Dendritic cell treated with granulocyte-macrophage colony-stimulating factor and Interleukin-4, amounts not matched to agents 40 ng/mL and 50 ng/mL, for 4 days (primary cell): ENCODE results near the gene GPR150.
"Not testable (repeated sequence)": the region's sequence is repeated elsewhere in the genome, so short reads cannot be mapped to it uniquely, and the experiment has no call there.

Source experiments
- H3K27ac Mint-ChIP-seq: one replicate; pipeline ENCODE4 v1.8.0; 2022; ENCODE audit warnings: mild to moderate bottlenecking, mixed read lengths
- H3K27me3 Mint-ChIP-seq: one replicate; pipeline ENCODE4 v1.8.0; 2022; ENCODE audit warnings: mild to moderate bottlenecking, mixed read lengths
- H3K36me3 Mint-ChIP-seq: one replicate; pipeline ENCODE4 v1.8.0; 2022; ENCODE audit warnings: low read depth, mixed read lengths
- H3K4me1 Mint-ChIP-seq: one replicate; pipeline ENCODE4 v1.8.0; 2022; ENCODE audit warnings: low read depth, mixed read lengths
- H3K4me3 Mint-ChIP-seq: one replicate; pipeline ENCODE4 v1.8.0; 2022; ENCODE audit warnings: mild to moderate bottlenecking, moderate library complexity, mixed read lengths
- H3K9me3 Mint-ChIP-seq: one replicate; pipeline ENCODE4 v1.8.0; 2022; ENCODE audit warnings: mixed read lengths
- intact Hi-C: fragments of 100-400 bp; cut with micrococcal nuclease; formaldehyde crosslinking; loops from one replicate; pipeline ENCODE4 v1.15.0; 2022

Gene GPR150

GRCh38 chr5:95631255-95631958 is 11.5 kb downstream of the GPR150 start:
- Mint-ChIP-seq H3K9me3 (peaks cover 9% of the 10 kb centered on the region), H3K27ac (no peak overlapping the region), H3K27me3 (no peaks in the 10 kb centered on the region), H3K36me3 (no peaks in the 10 kb centered on the region), H3K4me1 (peaks cover 27% of the 10 kb centered on the region), H3K4me3 (no peak overlapping the region)
- intact Hi-C loops: no loop called here

GRCh38 chr5:95631991-95632675 is 12.2 kb downstream of the GPR150 start:
- Mint-ChIP-seq H3K9me3 (peaks cover 9% of the 10 kb centered on the region), H3K27ac (no peak overlapping the region), H3K27me3 (no peaks in the 10 kb centered on the region), H3K4me3 (no peak overlapping the region), H3K36me3 (no peaks in the 10 kb centered on the region), H3K4me1 (peaks cover 27% of the 10 kb centered on the region)
- intact Hi-C loops: no loop called here

GRCh38 chr5:95632942-95633341 is 13.1 kb downstream of the GPR150 start:
- H3K27me3 Mint-ChIP-seq, H3K27ac Mint-ChIP-seq, H3K4me3 Mint-ChIP-seq, H3K9me3 Mint-ChIP-seq, H3K36me3 Mint-ChIP-seq, intact Hi-C loops: not testable (repeated sequence)
- peaks cover 27% of the 10 kb centered on the region for H3K4me1 Mint-ChIP-seq

- Mint-ChIP-seq H3K9me3 (peaks cover 9% of the 10 kb centered on the region), H3K27ac (no peak overlapping the region)
- intact Hi-C loops: no loop called here
Observed at GRCh38 chr5:95633671-95634070, 13.8 kb downstream of the GPR150 start.

GRCh38 chr5:95634081-95634480 is 14.2 kb downstream of the GPR150 start:
- H3K4me1 Mint-ChIP-seq: peaks cover 16% of the 10 kb centered on the region
- peaks cover 9% of the 10 kb centered on the region for H3K9me3 Mint-ChIP-seq
- H3K27me3 Mint-ChIP-seq: no peaks in the 10 kb centered on the region
- H3K4me3 Mint-ChIP-seq: no peak overlapping the region
- no peaks in the 10 kb centered on the region for H3K36me3 Mint-ChIP-seq
- intact Hi-C loops: no loop called here
- H3K27ac Mint-ChIP-seq: no peak overlapping the region

More at GRCh38 chr5:95633671-95634070, 13.8 kb downstream of the GPR150 start:
- H3K4me3 Mint-ChIP-seq: no peak overlapping the region
- H3K36me3 Mint-ChIP-seq: no peaks in the 10 kb centered on the region
- peaks cover 21% of the 10 kb centered on the region for H3K4me1 Mint-ChIP-seq
- H3K27me3 Mint-ChIP-seq: no peaks in the 10 kb centered on the region

- Mint-ChIP-seq H3K4me3 (no peak overlapping the region), H3K9me3 (no peaks in the 10 kb centered on the region), H3K27ac (no peak overlapping the region), H3K4me1 (no peaks in the 10 kb centered on the region), H3K36me3 (no peaks in the 10 kb centered on the region), H3K27me3 (peaks cover 2% of the 10 kb centered on the region)
- intact Hi-C loops: no loop called here
Observed at GRCh38 chr5:95638632-95639031, 18.7 kb downstream of the GPR150 start.

- Mint-ChIP-seq H3K9me3 (no peaks in the 10 kb centered on the region), H3K36me3 (no peaks in the 10 kb centered on the region), H3K4me3 (no peak overlapping the region), H3K4me1 (peaks cover 6% of the 10 kb centered on the region), H3K27ac (no peak overlapping the region), H3K27me3 (peaks cover 2% of the 10 kb centered on the region)
- intact Hi-C loops: loop anchor here (10.0 kb wide), 2 partner anchors 323 to 963 kb away; partner anchors contain the start of gene ELL2
Observed at GRCh38 chr5:95641741-95642220, 21.9 kb downstream of the GPR150 start.

- Mint-ChIP-seq H3K27me3 (peaks cover 2% of the 10 kb centered on the region), H3K4me1 (peaks cover 6% of the 10 kb centered on the region), H3K27ac (no peak overlapping the region), H3K36me3 (no peaks in the 10 kb centered on the region), H3K9me3 (no peaks in the 10 kb centered on the region), H3K4me3 (no peak overlapping the region)
- intact Hi-C loops: loop anchor here (10.0 kb wide), 2 partner anchors 322 to 962 kb away; partner anchors contain the start of gene ELL2
Observed at GRCh38 chr5:95643152-95643551, 23.3 kb downstream of the GPR150 start.

- Mint-ChIP-seq H3K4me1 (peaks cover 6% of the 10 kb centered on the region), H3K9me3 (no peaks in the 10 kb centered on the region), H3K27me3 (no peaks in the 10 kb centered on the region), H3K27ac (no peak overlapping the region), H3K36me3 (no peaks in the 10 kb centered on the region), H3K4me3 (no peak overlapping the region)
- intact Hi-C loops: loop anchor here (10.0 kb wide), 2 partner anchors 320 to 960 kb away; partner anchors contain the start of gene ELL2
Observed at GRCh38 chr5:95644351-95645042, 24.6 kb downstream of the GPR150 start.

- H3K27ac Mint-ChIP-seq: peak overlapping the region; percentile 92
- not testable (repeated sequence) for H3K36me3 Mint-ChIP-seq, H3K27me3 Mint-ChIP-seq, H3K4me1 Mint-ChIP-seq, H3K4me3 Mint-ChIP-seq, H3K9me3 Mint-ChIP-seq
- intact Hi-C loops: loop anchor here (2.0 to 10.0 kb wide), 3 partner anchors 197 to 959 kb away; partner anchors contain the start of gene ELL2
Observed at GRCh38 chr5:95646226-95646568, 26.3 kb downstream of the GPR150 start.

- Mint-ChIP-seq H3K4me3 (peak within 1 kb of the TSS; percentile 77), H3K9me3 (no peaks in the 10 kb centered on the region), H3K4me1 (peaks cover 6% of the 10 kb centered on the region), H3K27ac (peak within 1 kb of the TSS; percentile 92), H3K36me3 (no peaks in the 10 kb centered on the region), H3K27me3 (no peaks in the 10 kb centered on the region)
- intact Hi-C loops: loop anchor here (2.0 to 10.0 kb wide), 3 partner anchors 196 to 958 kb away; partner anchors contain the start of gene ELL2
Observed at GRCh38 chr5:95646569-95647431, 26.9 kb downstream of the GPR150 start, which contains the start of gene RFESD. TSS of gene RFESD (plus strand) at chr5:95646777. CDS start at chr5:95652272, 5,495 bp downstream.

GRCh38 chr5:95647886-95648860 is 28.3 kb downstream of the GPR150 start:
- Mint-ChIP-seq H3K36me3 (no peaks in the 10 kb centered on the region), H3K4me1 (peaks cover 6% of the 10 kb centered on the region), H3K9me3 (no peaks in the 10 kb centered on the region), H3K27ac (no peak overlapping the region), H3K27me3 (no peaks in the 10 kb centered on the region), H3K4me3 (no peak overlapping the region)
- intact Hi-C loops: loop anchor here (2.0 to 10.0 kb wide), 3 partner anchors 195 to 957 kb away; partner anchors contain the start of gene ELL2
